GM18507 (cell line): ENCODE measurements around the gene ZBTB8OS.
"Not testable (repeated sequence)": the region's sequence is repeated elsewhere in the genome, so short reads cannot be mapped to it uniquely, and the experiment has no call there.

Experiments
- DNase-seq: peaks from one replicate; pipeline ENCODE4 v3.0.0; 2011; ENCODE audit warnings: low read depth; ENCODE audit not compliant: insufficient read length; ENCODE audit errors: extremely low spot score
- FAIRE-seq: peaks from 2 replicates; lab custom pipeline; 2011; peaks lifted over from hg19 to GRCh38; lab: Jason Lieb, UNC

ZBTB8OS gene

DNA sequence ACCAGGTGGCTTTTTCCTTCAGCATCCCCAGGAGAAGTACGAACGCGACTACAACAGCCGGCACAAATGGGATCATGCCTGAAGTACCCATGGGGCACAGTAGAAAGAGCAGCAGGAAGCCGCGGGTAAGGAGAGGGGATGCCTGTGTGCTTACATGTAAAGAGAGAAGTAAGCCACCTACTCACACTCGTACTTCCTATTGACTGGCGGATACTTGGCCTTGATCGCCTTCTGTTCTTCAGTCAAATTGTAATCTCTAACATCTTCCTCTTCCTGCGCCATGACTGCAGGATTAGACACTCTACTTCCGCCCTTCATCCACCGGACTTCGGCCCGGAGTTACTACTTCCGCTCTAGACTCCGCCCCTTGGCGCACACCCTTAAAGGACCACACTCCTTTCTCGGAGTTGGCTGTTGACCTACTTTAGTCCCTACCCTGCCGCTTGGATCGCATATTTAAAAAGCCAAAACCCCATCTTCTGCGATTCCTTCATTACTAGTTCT, at the start of gene ZBTB8OS:
TSS of gene ZBTB8OS (minus strand) at position 303 of the 504 bp plus-strand sequence. CDS start at position 282, 21 bp downstream.
- no peak for FAIRE-seq
- peak; percentile 69 for DNase-seq

- not testable (repeated sequence) for FAIRE-seq, DNase-seq
These were observed 46.6 kb upstream of the ZBTB8OS start for GRCh38 chr1:32696996-32697395.

GRCh38 chr1:32696041-32696440, 45.7 kb upstream of the ZBTB8OS start:
- FAIRE-seq (no peak), DNase-seq (no peak)

DNA sequence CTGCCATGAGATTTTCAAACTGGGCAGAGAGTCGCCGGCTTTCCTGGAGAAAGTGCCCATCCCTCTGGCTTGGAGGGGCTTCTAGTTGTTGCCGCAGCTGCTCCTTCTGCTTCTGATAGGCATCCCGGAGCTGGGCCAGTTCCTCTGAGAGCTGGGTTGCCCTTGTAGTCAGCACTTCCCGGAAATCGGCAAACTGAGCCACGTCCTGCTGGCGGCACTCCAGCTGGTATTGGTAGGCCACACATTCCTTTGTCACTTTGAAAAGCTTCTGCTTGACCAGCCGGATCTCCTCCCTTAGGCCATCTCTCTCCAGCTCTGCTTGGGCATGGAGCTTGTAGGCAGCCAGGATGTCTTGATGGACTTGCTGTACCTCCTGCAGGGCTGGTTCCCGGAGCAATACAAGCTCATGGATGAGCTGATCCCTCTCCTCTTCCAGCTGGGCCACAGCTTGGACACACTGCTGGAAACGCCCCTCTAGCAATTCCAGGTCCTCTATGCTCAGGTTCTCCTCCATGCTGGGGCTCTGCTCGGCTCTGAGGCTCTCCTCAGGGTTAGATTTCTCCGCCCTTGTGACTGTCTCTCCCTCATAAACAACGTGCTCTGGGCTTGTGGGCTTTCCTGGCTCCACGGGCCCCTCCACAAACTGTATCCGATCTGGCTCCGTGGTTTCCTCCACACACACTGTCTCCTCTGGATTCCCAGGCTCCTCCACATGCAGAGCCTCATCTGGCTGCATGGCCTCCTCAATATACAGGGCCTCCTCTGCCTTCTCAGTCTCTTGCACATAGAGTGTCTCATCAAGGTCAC, 45.0 kb upstream of the ZBTB8OS start:
- no peak for FAIRE-seq

DNA sequence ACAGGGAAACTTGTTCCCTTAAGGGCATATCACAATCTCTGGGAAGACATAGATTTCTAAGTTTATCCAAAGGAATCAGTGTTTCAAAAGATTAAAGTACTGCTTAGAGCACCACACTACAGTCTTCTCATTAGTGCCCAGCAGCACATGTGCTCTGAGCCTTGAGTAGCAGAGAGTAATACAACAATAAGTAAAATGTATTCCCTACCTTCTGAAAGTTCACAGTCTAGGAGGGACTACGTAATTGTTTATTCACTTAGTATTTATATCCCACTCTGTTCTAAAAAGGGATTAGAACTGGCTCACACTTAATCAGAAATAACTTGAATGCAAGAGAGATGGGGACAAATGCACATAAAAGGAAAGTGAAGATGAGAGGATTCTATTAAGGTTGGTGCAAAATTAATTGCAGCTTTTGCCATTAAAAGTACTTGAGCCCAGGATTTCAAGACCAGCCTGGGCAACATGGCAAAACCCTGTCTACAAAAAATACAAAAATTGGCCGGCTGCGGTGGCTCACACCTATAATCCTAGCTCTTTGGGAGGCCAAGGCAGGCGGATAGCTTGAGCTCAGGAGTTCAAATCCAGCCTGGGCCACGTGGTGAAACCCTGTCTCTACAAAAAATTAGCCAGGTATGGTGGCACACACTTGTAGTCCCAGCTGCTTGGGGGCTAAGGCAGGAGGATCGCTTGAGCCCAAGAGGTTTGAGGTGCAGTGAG, 43.3 kb upstream of the ZBTB8OS start:
- no peak for FAIRE-seq
- DNase-seq: no peak

More for the DNA sequence above, 45.0 kb upstream of the ZBTB8OS start:
- no peak for DNase-seq

- FAIRE-seq: no peak
- no peak for DNase-seq
These were observed 36.0 kb upstream of the ZBTB8OS start for GRCh38 chr1:32686387-32686786.

DNA sequence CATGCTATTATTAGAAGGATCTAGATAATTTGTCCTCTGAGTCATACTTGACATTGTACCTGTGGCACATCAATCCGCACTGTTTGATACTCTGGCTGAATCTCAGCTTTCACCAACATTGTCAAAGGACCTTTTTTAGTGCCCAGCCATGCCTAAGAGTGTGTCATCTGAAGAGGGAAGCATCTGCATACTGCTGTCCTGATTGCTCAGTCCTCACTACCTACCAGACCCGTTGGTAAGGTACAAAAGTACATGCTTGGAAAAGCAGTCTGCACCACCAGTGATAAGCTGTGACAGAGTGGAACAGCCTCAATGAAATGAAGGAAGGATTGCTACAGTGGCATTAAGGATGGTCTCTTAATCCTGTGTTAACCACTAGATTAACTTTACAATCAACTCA, 35.1 kb upstream of the ZBTB8OS start:
- FAIRE-seq: no peak
- DNase-seq: no peak

GRCh38 chr1:32684167-32684811, 33.9 kb upstream of the ZBTB8OS start:
- DNase-seq: no peak
- FAIRE-seq: no peak

GRCh38 chr1:32683397-32683796, 33.0 kb upstream of the ZBTB8OS start:
- FAIRE-seq: no peak

GRCh38 chr1:32681999-32682398, 31.6 kb upstream of the ZBTB8OS start:
- peak; percentile 29 for FAIRE-seq
- no peak for DNase-seq

More at GRCh38 chr1:32683397-32683796, 33.0 kb upstream of the ZBTB8OS start:
- DNase-seq: no peak

- FAIRE-seq (no peak), DNase-seq (no peak)
These were observed 31.2 kb upstream of the ZBTB8OS start for GRCh38 chr1:32681509-32681908.

GRCh38 chr1:32680642-32681041, 30.3 kb upstream of the ZBTB8OS start:
- no peak for FAIRE-seq
- no peak for DNase-seq

DNA sequence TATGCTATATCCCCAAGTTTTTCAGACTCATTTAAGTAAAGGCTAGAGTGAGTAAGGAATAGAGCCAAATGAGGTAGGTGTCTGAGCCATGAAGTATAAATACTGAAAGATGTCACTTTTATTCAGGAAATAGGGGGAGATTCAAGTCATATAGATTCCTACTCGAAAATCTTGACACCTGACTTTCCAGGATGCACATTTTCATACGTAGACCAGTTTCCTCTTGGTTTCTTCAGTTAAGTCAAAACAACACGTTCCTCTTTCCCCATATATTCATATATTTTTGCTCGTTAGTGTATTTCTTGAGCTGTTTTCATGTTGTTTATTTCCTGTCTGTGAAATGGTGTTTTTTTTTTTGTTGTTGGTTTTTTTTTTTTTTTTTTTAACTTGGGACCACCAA, 29.6 kb upstream of the ZBTB8OS start:
- not testable (repeated sequence) for FAIRE-seq, DNase-seq

DNA sequence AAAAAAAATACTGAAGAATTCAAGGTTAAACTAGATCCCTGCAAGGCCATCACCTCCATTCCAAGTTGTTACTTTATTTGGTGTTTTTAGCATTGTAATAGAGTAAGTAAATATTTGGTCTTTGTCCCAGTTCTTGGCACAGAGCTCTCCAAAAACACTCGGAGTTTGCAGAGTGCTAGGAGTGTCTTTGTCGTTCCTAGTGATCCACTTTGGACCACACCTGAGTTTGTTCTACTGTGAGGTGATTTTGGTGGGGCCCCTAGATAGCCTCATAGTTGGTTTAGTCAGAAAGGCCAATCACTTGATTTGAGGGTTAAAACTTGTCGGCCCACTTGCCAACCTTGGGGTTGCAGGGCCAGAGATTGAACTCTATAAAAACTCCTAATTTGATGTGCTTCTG, 26.6 kb upstream of the ZBTB8OS start:
- no peak for FAIRE-seq
- no peak for DNase-seq

- not testable (repeated sequence) for DNase-seq, FAIRE-seq
These were observed 18.4 kb upstream of the ZBTB8OS start for GRCh38 chr1:32668716-32669115.

- DNase-seq: no peak
- FAIRE-seq: no peak
These were observed 16.7 kb upstream of the ZBTB8OS start for GRCh38 chr1:32666901-32667566.

DNA sequence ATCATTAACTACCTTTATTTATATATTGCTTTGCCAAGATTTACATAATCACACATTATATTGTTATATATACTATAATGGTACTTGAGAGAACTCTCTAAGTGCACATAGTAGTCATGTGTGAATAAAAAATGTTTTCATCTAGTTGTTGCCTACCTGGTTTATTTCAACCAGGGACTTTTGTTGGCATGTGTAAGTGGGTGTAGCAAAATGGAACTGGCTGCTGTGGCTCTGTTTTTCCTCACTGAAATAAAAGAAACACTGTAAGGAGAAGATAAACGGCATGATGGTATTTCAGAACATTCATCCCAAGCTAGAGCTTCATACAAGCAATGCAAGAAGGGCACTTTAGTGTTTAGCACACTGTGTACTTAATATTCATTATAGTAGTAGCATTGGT, 15.6 kb upstream of the ZBTB8OS start:
- FAIRE-seq (no peak), DNase-seq (no peak)

GRCh38 chr1:32659581-32659980, 9.2 kb upstream of the ZBTB8OS start:
- DNase-seq (no peak), FAIRE-seq (no peak)

DNA sequence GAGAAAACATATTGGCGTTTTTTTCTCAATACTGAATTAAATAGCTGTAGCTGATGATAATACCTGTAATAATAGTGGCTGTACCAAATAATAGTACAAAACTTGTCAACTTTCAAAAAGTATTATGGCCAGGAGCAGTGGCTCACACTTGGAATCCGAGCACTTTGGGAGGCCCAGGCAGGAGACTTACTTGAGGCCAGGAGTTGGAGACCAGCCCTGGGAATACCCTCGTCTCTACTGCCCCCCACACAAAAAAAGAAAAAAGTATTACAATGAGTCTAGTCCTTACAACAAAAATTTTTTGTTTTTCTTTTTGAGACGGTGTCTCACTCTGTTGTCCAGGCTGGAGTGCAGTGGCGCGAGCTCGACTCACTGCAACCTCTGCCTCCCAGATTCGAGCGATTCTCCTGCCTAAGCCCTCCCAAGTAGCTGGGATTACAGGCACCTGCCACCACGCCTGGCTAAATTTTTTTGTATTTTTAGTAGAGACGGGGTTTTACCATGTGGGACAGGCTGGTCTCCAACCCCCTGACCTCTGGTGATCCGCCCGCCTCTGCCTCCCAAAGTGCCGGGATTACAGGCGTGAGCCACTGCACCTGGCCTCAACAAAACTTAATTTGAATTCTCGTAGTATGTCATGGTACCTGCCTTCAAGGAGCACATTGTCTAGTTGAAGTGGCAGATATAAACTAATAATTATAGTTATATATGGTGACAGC, 2.1 kb upstream of the ZBTB8OS start:
- DNase-seq (no peak), FAIRE-seq (no peak)
